Transverse colon (tissue), 4 donors: Measurements from ENCODE around the gene DOCK2. TPM values are rescaled to one million over a fixed set of nuclear protein-coding genes. Genes with fewer than 3 reads are reported as not detected.
"Not testable (repeated sequence)": the region's sequence is repeated elsewhere in the genome, so short reads cannot be mapped to it uniquely, and the experiment has no call there.

Experiments
- DNase-seq: peaks from one replicate; pipeline ENCODE4 v3.0.0-alpha.2; 2019
- H3K27ac ChIP-seq, 4 donors: fragments of 200-600 bp; sonication (generic); 2 replicates each; pipeline ENCODE4 v1.5.1; 2016 to 2018; ENCODE audit warnings: inconsistent platforms in 4 of 4
- H3K27me3 ChIP-seq: fragments of 200-600 bp; sonication (generic); 2 replicates; pipeline ENCODE4 v1.5.1; 2017; ENCODE audit warnings: inconsistent platforms
- H3K36me3 ChIP-seq, 4 donors: fragments of 200-600 bp; sonication (generic); 2 replicates each; pipeline ENCODE4 v1.5.1; 2017 to 2019; ENCODE audit warnings: inconsistent platforms in 4 of 4
- H3K4me1 ChIP-seq, 4 donors: fragments of 200-600 bp; sonication (generic); 2 replicates each; pipeline ENCODE4 v1.5.1; 2017 to 2020; ENCODE audit warnings: inconsistent platforms in 4 of 4
- H3K4me3 ChIP-seq, 4 donors: fragments of 200-600 bp; sonication (generic); 1 replicate in 1 of 4; 2 replicates in 3 of 4; pipeline versions ENCODE4 v1.5.1 to v1.6.1; 2017 to 2019; ENCODE audit warnings: inconsistent platforms in 4 of 4
- H3K9me3 ChIP-seq, 2 donors: fragments of 200-600 bp; sonication (generic); 2 replicates each; pipeline ENCODE4 v1.5.1; 2017 to 2019; ENCODE audit warnings: inconsistent platforms in 2 of 2
- CTCF ChIP-seq, 5 experiments: fragments of 200-600 bp in 3 of 5; fragments of 450-650 bp in 2 of 5; sonication (generic) in 3 of 5; IDR thresholded peaks; 1 replicate in 2 of 5; 2 replicates in 3 of 5; pipeline ENCODE4 v1.5.1; 2016 to 2017; ENCODE audit warnings: antibody characterized with exemption in 5 of 5, inconsistent platforms in 3 of 5, mild to moderate bottlenecking in 2 of 5, moderate library complexity in 1 of 5
- EP300 ChIP-seq: sonication (generic); formaldehyde crosslinking; IDR thresholded peaks from one replicate; pipeline ENCODE4 v1.6.1; 2017; ENCODE audit warnings: antibody characterized with exemption, low read depth
- POLR2A ChIP-seq: fragments of 450-650 bp; IDR thresholded peaks from one replicate; pipeline ENCODE4 v1.6.1; 2016; ENCODE audit warnings: antibody characterized with exemption, mild to moderate bottlenecking, moderate library complexity
- POLR2AphosphoS5 ChIP-seq, 3 donors: sonication (generic); formaldehyde crosslinking; IDR thresholded peaks; one replicate each; pipeline ENCODE4 v1.6.1; 2016; ENCODE audit warnings: antibody characterized with exemption in 3 of 3
- WGBS, 2 donors: methylation state at CpG; one replicate each; pipeline ENCODE4 v1.1.5; 2018; ENCODE audit warnings: low coverage in 1 of 2; 5-methylcytosine and 5-hydroxymethylcytosine counted together
- in situ Hi-C, 4 donors: fragments of 200-750 bp; cut with MboI; loops; one replicate each; pipeline versions ENCODE4 v1.15.0 to v1.15.1; 2017; ENCODE audit warnings: low sequenced_read_pairs in 3 of 4, low pct_ligation_motif_present in 1 of 4, low pct_unique_long_range_greater_than_20kb in 1 of 4
- intact Hi-C: fragments of 100-400 bp; cut with DNase I; formaldehyde crosslinking; loops from one replicate; pipeline ENCODE4 v1.15.1; 2023; ENCODE audit warnings: low total_unique reads
- total RNA-seq, 4 donors: library from RNA; depleted of rRNA; stranded (reverse); fragments of >200 nt; gene quantifications; one replicate each; pipeline ENCODE4 v1.1.0, GENCODE V29; 2016

Gene DOCK2
- total RNA-seq, 4 donors from 2014 or later = 8.3 to 24.0 (median 14.3) TPM

GRCh38 chr5:169751490-169751889, 114.4 kb downstream of the DOCK2 start:
- intact Hi-C loops = no loop called here
- no peaks in the 10 kb centered on the region for H3K9me3 ChIP-seq
- no peaks in the 10 kb centered on the region for H3K4me1 ChIP-seq
- H3K27ac ChIP-seq = no peak overlapping the region
- H3K36me3 ChIP-seq = no peaks in the 10 kb centered on the region
- WGBS, 2 donors = 84 to 100% methylated on average over 1 to 4 of the region's 4 CpGs
- no peak for DNase-seq
- no peaks in the 10 kb centered on the region for H3K27me3 ChIP-seq
- in situ Hi-C loops = no loop called here
- TF ChIP-seq POLR2AphosphoS5 (IDR thresholded peaks at IDR 0.05) = no peak
- no peak for TF ChIP-seq POLR2A
- no peak for TF ChIP-seq EP300
- no peak for TF ChIP-seq CTCF (IDR thresholded peaks at IDR 0.05)
- H3K4me3 ChIP-seq = no peak overlapping the region

- H3K4me3 ChIP-seq, H3K36me3 ChIP-seq, intact Hi-C loops, in situ Hi-C loops, H3K9me3 ChIP-seq, H3K27me3 ChIP-seq, DNase-seq, H3K4me1 ChIP-seq, H3K27ac ChIP-seq: not testable (repeated sequence)
- 79 to 100% methylated on average over 4 to 10 of the region's 10 CpGs for WGBS, 2 donors
Measured at GRCh38 chr5:169752566-169752965, 115.5 kb downstream of the DOCK2 start.

- Histone ChIP-seq H3K36me3 (no peaks in the 10 kb centered on the region), H3K9me3 (no peaks in the 10 kb centered on the region), H3K4me3 (no peak overlapping the region), H3K27me3 (no peaks in the 10 kb centered on the region), H3K27ac (no peak overlapping the region), H3K4me1 (no peaks in the 10 kb centered on the region)
- 62 to 83% methylated on average over 2 of the region's 2 CpGs for WGBS, 2 donors
- TF ChIP-seq POLR2AphosphoS5 (IDR thresholded peaks at IDR 0.05) (no peak), EP300 (no peak), CTCF (IDR thresholded peaks at IDR 0.05) (no peak), POLR2A (no peak)
- intact Hi-C loops (no loop called here), in situ Hi-C loops (no loop called here)
- no peak for DNase-seq
Measured at GRCh38 chr5:169753795-169754194, 116.7 kb downstream of the DOCK2 start.

GRCh38 chr5:169754737-169755136, 117.7 kb downstream of the DOCK2 start:
- in situ Hi-C loops = no loop called here
- no peaks in the 10 kb centered on the region for H3K36me3 ChIP-seq
- no peaks in the 10 kb centered on the region for H3K27me3 ChIP-seq
- no peaks in the 10 kb centered on the region for H3K4me1 ChIP-seq
- TF ChIP-seq CTCF (IDR thresholded peaks at IDR 0.05) = no peak
- no peak for TF ChIP-seq EP300
- no peak for TF ChIP-seq POLR2AphosphoS5 (IDR thresholded peaks at IDR 0.05)
- TF ChIP-seq POLR2A = no peak
- DNase-seq = no peak
- H3K27ac ChIP-seq = no peak overlapping the region
- no peaks in the 10 kb centered on the region for H3K9me3 ChIP-seq
- H3K4me3 ChIP-seq = no peak overlapping the region
- intact Hi-C loops = no loop called here

- no peaks in the 10 kb centered on the region for H3K36me3 ChIP-seq
- WGBS, 2 donors = 86% methylated on average over 10 of the region's 10 CpGs; no CpG with 5 or more reads in 1 of the 2 donors
- in situ Hi-C loops = no loop called here
- intact Hi-C loops = no loop called here
- H3K4me3 ChIP-seq = no peak overlapping the region
- H3K9me3 ChIP-seq = no peaks in the 10 kb centered on the region
- DNase-seq = no peak
- no peak for TF ChIP-seq POLR2A
- TF ChIP-seq POLR2AphosphoS5 (IDR thresholded peaks at IDR 0.05) = no peak
- TF ChIP-seq EP300 = no peak
- no peak for TF ChIP-seq CTCF (IDR thresholded peaks at IDR 0.05)
- H3K27ac ChIP-seq = no peak overlapping the region
- no peaks in the 10 kb centered on the region for H3K4me1 ChIP-seq
- H3K27me3 ChIP-seq = no peaks in the 10 kb centered on the region
Measured at GRCh38 chr5:169756071-169756765, 119.1 kb downstream of the DOCK2 start.
